ENCODE results near the gene ATAD3A.

- TF ChIP-seq POLR2A (IDR thresholded peaks at IDR 0.05) (no peak), CTCF (IDR thresholded peaks at IDR 0.05) (no peak)
These were observed 50.0 kb downstream of the ATAD3A start for GRCh38 chr1:1561801-1562470.

Measured in uterus (tissue), 2 donors.